ENCODE measurements around the gene CD4.

DNA sequence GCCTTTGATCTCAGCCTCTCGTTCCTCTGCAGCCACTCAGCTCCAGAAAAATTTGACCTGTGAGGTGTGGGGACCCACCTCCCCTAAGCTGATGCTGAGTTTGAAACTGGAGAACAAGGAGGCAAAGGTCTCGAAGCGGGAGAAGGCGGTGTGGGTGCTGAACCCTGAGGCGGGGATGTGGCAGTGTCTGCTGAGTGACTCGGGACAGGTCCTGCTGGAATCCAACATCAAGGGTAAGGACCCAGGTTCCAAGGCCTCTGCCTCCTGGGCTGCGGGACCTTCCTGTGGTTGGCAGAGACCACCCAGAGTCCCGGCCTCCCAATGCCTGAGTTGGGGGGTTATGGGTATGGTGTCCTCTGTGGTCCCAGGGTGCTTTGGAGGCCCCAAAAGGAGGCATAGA is 27.8 kb downstream of the CD4 start:
- TF ChIP-seq, protein P1, sequence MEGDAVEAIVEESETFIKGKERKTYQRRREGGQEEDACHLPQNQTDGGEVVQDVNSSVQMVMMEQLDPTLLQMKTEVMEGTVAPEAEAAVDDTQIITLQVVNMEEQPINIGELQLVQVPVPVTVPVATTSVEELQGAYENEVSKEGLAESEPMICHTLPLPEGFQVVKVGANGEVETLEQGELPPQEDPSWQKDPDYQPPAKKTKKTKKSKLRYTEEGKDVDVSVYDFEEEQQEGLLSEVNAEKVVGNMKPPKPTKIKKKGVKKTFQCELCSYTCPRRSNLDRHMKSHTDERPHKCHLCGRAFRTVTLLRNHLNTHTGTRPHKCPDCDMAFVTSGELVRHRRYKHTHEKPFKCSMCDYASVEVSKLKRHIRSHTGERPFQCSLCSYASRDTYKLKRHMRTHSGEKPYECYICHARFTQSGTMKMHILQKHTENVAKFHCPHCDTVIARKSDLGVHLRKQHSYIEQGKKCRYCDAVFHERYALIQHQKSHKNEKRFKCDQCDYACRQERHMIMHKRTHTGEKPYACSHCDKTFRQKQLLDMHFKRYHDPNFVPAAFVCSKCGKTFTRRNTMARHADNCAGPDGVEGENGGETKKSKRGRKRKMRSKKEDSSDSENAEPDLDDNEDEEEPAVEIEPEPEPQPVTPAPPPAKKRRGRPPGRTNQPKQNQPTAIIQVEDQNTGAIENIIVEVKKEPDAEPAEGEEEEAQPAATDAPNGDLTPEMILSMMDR (conservative IDR thresholded peaks at IDR 0.05 in 1 of 2, IDR thresholded peaks at IDR 0.05 in 1 of 2; ENCODE audit: low read depth in 1 of 2, low read length in 2 of 2), result no peak
- no peak for TF ChIP-seq EZH2 (IDR thresholded peaks at IDR 0.05; ENCODE audit: low read length, missing control alignments)

Data from fibroblast of lung (primary cell).